DMS153 treated with DMSO at 0.1 percent for 48 hours (cell line): ENCODE measurements around the gene ARHGAP30.
"Not testable (repeated sequence)": the region's sequence is repeated elsewhere in the genome, so short reads cannot be mapped to it uniquely, and the experiment has no call there.

Experiments
- DNase-seq: peaks from one replicate; lab custom pipeline; 2025; ENCODE audit not compliant: unreplicated experiment; lab: John Stamatoyannopoulos, UW

Gene ARHGAP30

GRCh38 chr1:161045736-161046604 is 23.7 kb downstream of the ARHGAP30 start, which contains the start of gene USF1:
Gene USF1 (minus strand): TSS chr1:161045977. CDS start chr1:161043275, 2,702 bp downstream.
- DNase-seq: peak; percentile 97

- DNase-seq: peak; percentile 75
Observed at GRCh38 chr1:161044908-161045735, 24.6 kb downstream of the ARHGAP30 start.

- no peak for DNase-seq
Observed at GRCh38 chr1:161044535-161044907, 25.2 kb downstream of the ARHGAP30 start.

- no peak for DNase-seq
Observed at GRCh38 chr1:161039546-161039945, 30.1 kb downstream of the ARHGAP30 start.

- no peak for DNase-seq
Observed at GRCh38 chr1:161039154-161039545, 30.5 kb downstream of the ARHGAP30 start.

DNA sequence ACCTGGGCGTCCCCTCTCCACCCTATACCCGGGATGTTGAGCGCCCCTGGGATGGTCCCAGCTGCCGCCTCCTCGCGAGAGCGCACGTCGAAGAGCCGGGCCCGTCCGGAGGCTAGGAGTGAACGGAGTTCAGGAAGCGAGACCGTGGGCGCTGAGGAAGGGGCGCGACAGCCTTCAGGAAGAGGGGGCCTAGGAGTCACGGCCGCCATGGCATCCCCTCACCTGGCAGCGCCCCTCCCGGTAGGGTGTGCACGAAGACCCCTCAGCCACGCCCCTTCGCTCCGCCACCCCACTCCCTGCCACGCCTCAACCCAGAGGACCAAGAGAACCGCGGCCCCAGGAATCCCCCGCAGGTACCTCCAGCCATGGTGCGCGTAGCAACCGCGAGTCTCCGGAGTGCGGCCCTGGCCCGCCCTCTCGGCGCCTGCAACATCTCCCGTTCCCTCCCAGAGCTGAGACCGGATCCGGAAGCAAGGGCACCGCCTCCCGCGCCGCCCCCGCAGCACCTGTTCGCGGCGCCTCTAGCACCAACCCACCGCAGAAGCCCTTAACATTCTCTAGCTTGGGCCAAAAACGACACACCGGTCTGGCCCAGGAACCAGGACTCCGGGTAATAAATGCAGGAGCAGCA is 31.1 kb downstream of the ARHGAP30 start, which contains the start of gene TSTD1:
TSTD1 (minus strand) TSS at position 442 of the 631 bp plus-strand sequence; CDS start at position 367, 75 bp downstream.
- DNase-seq: peak; percentile 64

DNA sequence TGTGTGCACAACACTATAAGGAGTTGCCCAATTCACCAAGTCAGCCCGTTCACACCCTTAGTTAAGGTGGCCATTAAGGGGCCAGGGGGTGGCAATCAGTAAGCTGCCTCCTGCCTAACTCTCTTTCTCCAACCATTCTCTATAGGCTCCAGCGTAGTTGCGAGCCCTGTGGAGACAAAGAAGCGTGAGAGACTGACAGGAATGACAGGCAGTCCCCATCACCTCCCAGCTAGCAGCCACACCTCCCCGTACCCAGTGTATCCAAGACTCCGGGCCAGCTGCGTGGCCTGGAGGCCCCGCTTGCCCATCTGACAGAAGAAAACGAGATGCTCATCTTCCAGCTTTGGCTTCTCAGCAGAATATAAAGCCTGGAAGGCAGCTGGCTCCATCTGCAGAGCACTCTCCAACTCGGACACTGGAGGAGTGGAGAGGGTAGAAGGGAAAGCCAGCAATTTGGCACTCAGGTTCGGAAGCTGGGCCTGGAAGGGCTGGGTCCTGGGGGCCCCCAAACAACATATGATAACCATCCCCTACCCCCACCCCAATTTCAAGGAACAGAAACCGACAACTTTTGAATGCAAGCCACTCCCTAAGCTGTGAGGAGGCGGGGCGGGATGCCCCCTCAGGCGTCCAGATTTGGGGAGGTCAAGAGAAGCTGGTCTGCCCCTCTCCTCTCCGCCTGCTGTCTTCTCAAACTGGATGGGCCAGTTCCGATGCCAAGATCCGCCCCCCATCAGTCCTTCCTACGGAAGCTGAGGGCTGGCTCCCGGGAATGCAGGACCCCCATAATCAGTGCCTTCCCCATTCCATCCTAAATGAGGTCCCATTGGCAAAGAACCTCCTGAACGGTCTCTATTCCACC is 31.8 kb downstream of the ARHGAP30 start:
- DNase-seq: no peak

- no peak for DNase-seq
Observed at GRCh38 chr1:161033751-161034150, 35.9 kb downstream of the ARHGAP30 start.

DNA sequence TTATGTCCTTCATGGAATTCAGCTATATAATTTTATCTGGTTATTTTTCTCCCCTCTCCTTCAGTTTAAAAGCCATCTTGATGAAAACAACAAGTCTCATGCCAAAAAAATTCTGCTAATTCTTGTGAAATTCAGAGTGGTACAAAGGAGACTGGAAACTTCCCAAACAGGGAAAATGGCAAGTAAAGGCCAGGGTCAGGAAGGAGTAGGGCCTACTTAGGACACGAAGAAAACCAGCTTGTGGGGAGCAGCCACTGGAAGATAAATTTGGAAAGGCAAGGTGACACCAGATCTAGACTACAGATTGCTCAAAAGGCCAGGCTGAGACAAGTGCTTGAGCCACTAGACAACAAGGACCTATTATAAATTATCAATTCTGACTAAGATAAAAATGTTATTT is 37.3 kb downstream of the ARHGAP30 start:
- no peak for DNase-seq

GRCh38 chr1:161031874-161032273 is 37.8 kb downstream of the ARHGAP30 start:
- no peak for DNase-seq

DNA sequence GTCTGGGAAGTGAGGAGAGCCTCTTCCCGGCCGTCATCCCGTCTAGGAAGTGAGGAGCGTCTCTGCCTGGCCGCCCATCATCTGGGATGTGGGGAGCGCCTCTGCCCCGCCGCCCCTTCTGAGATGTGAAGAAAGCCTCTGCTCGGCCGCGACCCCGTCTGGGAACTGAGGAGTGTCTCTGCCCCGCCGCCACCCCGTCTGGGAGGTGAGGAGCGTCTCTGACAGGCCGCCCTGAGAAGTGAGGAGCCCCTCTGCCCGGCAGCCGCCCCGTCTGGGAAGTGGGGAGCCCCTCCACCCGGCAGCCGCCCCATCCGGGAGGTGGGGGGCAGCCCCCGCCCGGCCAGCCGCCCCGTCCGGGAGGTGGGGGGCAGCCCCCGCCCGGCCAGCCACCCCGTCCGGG is 40.2 kb downstream of the ARHGAP30 start:
- DNase-seq: not testable (repeated sequence)

- DNase-seq: not testable (repeated sequence)
Observed at GRCh38 chr1:161026954-161027353, 42.7 kb downstream of the ARHGAP30 start.

GRCh38 chr1:161022432-161022831 is 47.3 kb downstream of the ARHGAP30 start:
- DNase-seq: not testable (repeated sequence)

DNA sequence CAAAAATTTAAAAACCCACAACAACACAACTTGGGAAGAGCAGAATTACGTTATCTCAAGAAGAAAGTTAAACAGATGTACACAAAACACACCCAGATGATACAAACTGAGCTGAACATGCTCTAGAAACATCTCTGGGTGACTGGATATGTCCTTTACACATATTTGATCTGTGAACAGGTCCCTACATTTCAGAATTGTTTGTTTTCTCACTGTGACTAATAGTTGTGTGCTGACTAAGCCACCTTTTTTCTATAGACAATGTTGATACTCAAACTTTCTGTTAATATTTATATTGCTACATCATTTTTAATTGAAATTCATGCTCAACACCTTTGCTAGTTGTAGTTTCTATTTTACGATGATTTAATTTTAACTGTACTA is 47.7 kb downstream of the ARHGAP30 start:
- no peak for DNase-seq

GRCh38 chr1:161021165-161021969 is 48.3 kb downstream of the ARHGAP30 start:
- peak; percentile 100 for DNase-seq

- DNase-seq: peak; percentile 91
Observed at GRCh38 chr1:161020509-161021164, 49.1 kb downstream of the ARHGAP30 start, which contains the start of gene F11R. Gene F11R (minus strand): TSS chr1:161021152. CDS start chr1:161021073, 79 bp downstream.

- peak; percentile 82 for DNase-seq
Observed at GRCh38 chr1:161019751-161020495, 49.8 kb downstream of the ARHGAP30 start.

DNA sequence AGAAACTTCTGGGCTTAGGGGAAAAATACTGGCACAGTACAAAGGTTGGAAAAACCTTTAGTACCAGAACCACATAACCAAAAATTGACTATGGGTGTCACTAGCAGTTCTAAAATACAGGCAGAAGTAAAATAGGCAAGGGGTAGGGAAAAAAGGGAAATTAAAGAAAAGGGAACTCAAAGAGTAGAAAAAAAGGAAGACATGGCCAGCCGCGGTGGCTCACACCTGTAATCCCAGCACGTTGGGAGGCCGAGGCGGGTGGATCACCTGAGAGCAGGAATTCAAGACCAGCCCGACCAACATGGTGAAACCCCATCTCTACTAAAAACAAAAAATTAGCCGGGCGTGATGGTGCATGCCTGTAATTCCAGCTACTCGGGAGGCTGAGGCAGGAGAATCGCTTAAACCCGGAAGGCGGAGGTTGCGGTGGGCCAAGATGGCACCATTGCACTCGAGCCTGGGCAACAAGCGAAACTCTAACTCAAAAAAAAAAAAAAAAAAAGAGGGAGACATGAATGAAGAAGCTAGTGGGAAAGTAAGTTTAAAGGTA is 50.5 kb downstream of the ARHGAP30 start:
- not testable (repeated sequence) for DNase-seq
